Activated CD8-positive, alpha-beta memory T cell treated with anti-CD3 and anti-CD28 coated beads for 48 hours (primary cell): ENCODE measurements around the gene TMEM129.

Source experiments
- DNase-seq, 3 experiments: peaks; one replicate each; pipeline ENCODE4 v3.0.0-alpha.2; 2020; ENCODE audit warnings: low read depth in 2 of 3, low spot score in 2 of 3

Gene TMEM129

DNA sequence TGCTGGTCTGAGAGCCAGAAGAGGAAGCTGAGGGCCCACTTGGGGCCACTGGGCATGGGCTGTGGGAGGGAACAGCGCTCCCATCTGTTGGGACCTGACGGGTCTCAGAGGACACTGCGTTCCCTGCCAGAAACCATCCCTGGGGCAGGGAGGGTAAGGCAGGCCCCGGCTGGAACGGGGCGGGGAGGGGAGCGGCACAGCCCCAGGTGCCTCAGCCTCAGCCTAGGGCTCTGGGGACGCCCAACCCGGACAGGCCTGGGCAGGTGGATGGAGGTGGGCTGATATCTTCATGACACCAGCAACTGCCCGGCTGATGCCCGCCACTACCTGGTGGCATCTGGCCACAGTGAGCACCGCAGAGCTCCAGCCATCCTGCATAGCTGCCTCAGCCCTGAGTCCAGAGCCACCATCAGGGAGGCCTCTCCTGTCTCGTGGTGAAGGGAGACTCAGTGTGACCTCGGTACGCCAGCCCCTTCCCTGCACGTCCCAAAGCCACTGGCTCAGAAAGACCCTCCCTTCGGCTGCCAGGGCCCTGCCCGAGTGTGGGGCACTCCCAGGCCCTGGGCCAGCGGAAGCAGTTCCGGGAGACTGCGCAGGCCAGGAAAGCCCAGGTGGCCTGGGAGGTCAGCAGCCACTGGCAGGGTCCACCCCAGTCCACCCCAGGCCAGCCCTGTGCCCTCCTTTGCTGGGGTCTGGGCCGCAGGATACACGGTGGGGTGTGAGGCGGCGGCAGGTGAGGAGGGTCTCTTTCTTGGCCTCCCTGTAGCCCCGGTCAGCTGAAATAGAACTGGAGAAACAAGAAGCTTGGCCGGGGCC lies 37.4 kb upstream of the TMEM129 start:
- DNase-seq, result no peak

DNA sequence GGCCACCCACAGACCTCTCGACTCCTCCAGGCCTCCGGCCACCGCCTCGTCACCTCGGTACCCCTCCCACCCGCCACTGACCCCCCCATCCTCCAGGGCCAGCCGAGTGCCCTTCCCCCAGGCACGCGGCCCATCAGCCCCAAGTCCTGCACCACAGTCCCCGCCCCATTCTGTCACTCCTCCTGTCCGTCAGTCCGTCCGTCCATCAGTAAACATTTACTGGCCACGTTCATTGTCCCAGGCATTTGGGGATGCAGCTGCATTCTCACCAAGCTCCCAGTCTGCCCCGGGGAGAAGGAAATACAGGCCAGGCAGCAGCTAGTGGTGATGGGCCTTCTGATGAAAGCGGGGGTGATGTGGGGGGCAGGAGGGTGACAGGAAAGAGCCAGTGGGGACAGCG lies 36.7 kb upstream of the TMEM129 start:
- DNase-seq, result no peak

DNA sequence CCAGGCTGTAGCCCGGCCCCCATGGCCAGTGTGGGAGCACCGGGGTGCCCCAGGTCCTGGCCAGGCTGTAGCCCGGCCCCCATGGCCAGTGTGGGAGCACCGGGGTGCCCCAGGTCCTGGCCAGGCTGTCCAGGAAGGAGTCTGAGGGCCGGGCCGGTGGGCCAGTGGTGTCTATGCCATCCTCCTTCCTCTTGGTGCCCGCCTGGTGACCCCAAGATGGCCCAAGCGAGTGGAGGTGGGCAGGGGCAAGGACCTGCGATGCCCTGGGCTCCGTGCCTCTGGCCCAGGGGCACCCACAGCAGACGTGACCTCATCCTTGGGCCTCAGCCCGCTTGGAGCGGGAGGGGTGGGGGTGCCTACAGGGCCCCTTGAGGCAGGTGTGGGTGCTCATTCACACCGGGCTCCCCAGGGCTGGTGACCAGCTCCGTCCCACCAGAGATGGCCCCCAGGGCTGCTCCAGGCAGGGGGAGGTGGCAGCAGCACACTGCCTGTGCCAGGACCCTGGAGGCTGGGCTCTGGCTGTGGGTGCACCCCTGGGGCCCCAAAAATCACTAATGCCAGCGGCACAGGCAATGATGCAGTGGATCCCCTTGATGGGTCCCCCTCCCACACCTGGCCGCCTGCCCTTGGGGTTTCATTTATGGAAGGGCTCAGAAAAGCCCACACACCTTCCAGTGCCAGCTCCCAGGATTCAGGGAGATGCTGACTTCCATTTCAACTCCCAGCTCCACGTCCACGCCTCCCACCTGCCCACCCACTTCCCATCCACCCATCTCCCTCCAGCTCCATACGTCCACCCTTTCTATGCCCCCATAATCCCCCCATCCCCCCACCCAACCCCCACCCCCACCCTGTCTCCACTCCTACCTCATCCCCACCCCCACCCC lies 36.0 kb upstream of the TMEM129 start:
- DNase-seq, result no peak

DNA sequence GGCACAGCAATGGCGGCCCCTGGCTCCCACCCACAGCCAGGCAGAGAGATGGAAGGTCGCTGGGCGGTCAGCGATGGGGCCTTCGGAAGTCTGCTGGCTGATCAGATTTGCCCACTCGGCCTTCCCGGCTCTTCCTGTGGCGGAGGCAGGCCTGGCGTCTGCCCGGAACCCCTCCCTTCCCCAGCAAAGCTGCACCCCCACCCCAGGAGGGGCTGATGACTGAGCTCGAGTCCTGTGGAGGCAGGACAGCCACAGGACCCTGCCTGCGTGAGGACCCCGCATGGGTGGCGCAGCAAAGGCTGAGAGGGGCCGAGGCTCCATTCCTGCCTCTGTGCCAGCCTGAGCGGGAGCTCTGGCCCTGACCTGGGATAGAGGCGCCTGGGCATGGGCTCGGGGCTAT lies 35.0 kb upstream of the TMEM129 start:
- DNase-seq, result no peak

DNA sequence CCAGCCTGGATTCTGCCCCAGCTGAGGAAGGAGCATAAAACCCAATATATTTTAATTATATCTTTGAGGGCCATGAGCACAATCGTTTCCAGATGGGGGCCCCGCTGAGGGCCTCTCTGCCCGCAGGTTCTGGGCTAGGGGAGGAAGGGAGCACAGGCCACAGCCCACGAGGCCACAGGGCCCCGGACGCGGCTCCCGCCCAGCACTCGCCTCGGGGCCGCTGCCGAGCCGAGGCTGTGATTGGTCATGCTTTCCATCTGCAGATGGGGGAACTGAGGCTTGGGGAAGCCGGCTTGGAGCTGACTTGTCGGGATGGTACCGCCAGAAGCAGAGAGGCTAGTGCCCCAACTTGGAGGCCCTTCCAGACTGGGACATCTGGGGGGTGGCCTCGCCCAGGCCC lies 34.2 kb upstream of the TMEM129 start:
- no peak for DNase-seq

DNA sequence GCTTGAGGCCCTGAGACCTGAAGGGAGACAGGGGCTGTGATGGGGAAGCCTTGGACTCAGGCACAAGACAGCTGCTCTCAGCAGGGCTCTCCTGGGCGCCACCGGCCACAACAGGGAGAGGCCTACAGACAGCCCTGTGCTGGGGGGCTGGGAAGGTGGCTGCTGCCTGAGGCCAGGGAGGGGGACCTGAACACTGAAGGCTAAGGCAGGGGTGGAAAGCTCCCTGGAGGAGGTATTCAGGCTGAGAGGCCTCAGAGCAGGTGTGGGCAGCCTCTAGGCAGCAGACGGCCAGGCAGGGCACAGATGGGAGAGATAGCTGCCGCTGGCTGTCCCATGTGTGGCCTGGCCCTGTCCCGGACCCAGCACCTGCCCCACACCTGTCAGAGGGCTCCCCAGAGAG lies 33.2 kb upstream of the TMEM129 start:
- no peak for DNase-seq

DNA sequence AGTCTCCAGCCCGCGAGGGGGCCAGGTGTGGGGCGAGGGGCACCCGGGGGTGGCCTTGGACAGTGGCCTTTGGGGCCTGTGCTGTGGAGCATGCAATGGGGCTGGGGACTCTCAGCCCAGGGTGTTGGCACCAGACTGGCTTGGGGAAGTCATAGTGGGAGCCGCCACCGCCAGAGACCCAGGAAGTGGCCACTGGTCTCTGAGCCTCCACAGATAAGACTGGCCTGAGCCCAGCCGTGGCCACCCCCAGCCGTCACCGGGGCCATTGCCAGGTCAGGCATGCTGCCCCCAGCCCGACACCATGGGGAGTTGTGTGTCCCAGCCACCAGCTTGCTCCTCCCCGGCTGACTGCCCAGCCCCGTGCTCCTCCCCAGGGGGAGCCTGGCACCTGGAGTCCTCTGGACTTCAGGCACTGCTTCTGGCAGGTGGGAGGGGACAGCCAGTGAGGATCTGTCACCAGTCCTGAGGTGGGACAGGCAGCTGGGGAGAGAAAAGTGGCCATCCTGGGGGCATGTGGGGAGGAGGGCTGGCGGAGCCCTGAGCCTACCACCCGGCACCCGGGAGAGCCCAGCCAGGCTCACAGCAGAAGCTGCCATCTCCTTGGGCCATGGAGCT lies 32.7 kb upstream of the TMEM129 start:
- DNase-seq, result no peak

DNA sequence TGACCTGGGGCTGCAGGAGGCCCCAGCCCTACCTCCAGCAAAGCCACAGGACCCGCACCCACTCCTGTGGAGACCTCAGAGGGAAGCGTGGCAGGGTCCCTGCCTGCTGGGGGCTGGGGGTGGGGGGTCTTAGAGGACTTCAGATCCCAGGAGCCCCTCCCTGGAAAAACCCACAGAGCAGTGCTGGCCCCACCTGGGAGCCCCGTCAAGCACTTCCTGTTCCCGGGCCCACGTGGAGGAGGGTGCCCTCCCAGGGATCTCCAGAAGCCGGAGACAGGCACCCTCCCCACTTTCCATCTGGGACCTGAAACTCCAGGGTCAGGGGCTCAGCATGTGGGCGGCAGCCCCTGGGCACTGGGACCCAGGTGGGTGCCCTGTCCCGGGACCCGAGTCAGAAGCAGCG lies 32.2 kb upstream of the TMEM129 start:
- no peak for DNase-seq

DNA sequence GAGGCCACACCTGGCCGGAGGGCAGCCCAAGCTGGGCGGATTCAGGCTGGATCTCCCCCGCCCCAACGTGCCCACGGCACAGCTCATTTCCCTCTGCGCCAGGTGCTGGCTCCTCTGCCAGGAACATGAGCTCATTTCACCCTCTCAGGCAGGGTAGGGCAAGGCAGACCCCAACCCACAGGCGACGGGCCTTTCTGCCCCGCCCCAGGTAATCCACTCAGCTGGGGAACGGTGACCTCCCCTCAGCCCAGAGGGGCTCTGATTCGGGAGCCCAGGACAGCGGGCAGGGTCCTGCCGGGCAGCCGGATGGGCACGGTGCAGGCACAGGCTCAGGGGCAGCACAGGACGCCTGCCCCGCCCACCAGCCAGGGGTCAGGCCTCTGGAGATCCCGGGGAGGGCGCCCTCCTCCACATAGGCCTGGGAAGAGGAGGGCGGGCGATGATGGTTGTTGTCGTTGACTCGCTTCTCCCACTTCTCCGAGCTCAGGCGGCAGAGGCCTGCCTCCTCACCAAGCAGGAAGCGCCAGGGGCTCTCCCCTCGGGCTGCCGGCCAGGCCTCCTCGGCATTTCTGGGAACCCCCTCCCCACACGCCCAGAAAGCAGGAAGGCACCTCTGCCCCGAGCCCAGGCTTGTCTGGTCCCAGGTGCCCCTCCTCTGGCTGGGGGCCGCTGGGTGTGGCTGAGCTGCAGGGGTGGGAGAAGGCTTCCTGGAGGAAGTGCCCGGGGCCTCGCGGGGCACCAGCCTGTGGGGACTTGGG lies 31.3 kb upstream of the TMEM129 start:
- peak in 1 of 3 experiments; percentile 22 for DNase-seq

DNA sequence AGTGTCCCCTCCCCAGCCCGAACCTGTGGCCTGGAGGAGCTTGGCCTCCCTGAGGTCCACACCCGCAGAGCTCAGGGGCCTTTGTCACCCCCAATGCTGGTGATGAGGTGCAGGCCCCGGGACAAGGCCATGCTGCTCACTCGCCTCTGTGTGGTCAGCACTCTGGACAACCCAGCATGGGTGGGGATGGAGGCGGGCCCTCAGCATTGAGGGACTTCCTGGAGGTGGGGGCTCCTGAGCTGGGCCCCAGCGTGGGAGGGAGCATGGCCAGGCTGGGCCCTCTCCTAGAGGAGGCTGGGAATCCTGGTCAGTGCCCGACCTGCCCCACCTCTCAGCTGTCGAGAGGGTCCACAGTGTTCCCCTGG lies 30.8 kb upstream of the TMEM129 start:
- no peak for DNase-seq

DNA sequence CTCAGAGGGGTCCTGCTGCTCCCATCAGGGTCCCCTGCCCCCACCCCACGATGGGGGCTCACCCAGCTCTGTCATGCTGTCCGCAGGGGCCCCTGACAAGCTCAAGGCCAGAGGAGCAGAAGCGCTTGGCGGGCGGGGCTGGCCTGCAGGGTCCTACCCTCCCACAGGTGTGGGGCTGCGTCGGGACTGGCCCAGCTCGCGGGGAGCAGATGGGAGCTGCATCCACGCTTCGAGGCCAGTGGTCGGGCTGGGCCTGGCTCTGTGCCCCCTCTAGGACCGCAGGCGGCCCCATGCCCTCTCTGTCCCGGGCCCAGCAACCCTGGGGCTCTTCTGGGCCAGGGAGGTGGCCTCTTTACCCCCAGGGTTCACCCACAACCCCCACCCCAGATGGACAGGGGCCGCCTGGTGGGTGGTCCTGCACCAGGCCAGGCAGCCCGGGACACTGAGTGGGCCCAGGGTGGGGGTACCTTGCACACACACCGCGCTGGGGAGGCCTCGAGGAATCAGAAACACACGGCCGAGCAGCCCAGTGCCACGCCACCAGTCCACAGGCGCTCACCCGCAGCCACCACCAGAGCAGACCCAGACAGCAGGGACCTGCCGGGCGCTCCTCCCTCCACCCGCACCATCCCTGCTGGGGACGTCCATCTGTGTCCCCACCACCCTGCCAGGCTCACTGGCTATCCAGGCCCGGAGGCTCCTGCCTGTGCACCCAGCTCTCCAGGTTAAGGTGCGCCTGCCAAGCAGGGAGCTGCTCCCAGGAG lies 30.2 kb upstream of the TMEM129 start:
- DNase-seq, result no peak

DNA sequence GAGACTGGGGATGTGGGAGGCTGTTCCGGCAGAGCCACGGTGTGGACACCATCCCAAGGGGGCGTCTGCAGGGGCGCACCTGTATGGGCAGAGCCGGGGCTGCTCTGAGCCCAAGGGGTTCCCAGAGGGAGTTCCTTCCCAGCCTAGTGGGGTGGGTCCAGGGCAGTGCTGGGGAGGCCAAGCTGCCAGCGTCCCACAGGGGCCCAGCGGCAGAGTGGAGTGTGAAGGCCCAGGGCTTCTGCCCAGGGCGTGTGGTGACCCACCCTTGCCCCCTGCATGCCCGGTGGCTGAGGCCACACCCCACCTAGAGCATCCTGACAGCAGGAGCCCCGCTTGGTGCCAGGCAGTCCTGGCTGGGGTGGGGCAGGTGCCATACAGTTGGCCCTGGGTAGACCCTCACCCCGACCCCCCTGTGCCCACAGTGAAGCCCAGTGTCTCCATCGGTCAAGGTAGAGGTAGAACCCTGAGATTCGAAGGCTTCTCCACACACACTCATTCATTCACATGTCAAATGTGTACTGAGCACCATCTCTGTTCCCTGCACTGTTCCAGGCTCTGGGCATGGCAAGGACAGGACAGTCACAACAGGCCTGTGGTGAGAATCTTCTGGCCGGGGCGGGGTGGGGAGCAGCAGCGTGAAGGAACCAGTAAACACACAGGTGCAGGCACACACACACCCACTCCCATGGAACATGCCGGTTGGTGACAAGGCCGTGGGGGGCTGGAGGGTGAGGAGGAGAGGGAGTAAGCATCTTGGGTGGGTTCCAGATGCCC lies 29.4 kb upstream of the TMEM129 start:
- no peak for DNase-seq

DNA sequence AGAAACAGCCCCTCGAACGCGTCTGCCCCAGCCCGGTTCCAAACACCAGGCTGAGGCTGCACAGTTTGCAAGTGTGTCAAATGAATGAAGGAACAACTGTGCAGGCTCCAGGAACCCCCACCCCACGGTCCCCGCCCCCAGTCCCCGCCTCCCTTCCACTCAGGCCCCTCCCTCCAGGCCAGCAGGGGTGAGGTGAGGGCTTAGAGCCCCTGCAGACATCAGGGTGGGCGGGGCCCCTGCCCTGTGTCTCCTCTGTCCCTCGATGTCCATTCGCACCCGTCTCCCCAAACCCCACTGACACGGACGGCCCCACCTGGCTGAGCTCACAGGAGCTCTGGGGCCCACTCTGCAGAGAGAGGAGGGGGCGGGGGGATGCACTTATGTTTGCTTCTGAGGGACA lies 28.7 kb upstream of the TMEM129 start:
- no peak for DNase-seq

DNA sequence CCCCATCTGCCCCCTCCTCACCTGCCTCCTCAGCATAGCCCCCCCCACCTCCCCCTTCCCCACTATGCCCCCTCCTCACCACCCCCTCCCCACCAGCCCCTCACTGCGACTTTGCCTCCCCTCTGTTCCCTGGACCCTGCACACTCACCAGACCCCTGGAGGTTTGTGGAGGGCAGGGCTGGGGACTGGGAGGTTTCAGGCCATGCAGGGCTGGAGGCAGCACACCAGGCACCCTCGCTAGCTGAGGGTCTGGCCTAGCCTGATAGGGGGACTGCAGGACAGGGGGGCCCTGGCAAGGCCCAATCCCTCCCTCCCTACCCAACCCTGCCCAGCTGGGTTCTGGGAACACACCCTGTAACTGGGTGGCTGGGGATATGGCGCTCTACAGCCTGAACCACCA lies 28.2 kb upstream of the TMEM129 start:
- DNase-seq, result no peak

DNA sequence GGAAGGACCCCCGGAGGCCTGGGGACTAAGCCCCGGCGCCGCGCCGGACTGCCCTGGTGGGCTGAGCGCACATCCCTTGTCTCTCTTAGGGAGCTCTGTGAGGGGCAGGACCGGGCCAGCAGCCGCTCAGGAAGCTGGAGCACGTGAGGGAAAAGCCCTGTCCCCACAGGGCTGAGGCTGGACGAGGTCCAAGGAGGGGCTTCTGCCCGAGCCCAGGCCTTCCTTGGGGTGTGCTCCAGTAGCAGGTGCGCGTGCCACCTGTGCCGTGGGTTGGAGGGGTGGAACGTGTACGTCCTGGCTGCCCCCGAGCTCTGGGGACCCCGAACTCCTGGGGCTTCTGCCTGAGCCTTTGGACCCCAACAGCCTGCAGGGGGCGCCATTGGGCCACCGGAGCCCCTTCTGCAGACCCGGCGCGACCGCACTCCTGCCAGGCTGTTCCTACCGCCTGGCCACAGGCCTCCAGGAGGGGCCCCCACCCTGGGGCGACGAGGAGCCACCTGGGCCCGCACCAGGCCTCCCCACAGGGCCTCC lies 27.4 kb upstream of the TMEM129 start:
- peak; percentile 73 to 90 (median 84) for DNase-seq

DNA sequence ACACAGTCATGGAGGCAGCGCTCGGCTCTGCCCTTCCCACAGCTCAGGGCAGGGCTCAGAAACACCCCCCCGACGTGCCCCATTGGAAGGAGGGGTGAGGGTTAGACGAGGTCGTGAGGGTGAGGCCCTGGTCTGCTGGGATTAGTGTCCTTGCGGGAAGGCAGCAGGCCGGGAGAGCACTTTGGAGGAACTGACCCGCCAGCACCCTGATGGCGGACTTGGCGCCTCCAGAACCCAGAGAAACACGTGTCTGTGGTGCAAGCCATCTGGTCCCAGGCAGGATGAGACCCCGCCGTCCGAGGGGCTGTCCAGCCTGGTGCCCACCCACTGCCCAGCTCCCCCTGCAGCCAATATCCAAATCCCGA lies 26.5 kb upstream of the TMEM129 start:
- DNase-seq, result no peak

DNA sequence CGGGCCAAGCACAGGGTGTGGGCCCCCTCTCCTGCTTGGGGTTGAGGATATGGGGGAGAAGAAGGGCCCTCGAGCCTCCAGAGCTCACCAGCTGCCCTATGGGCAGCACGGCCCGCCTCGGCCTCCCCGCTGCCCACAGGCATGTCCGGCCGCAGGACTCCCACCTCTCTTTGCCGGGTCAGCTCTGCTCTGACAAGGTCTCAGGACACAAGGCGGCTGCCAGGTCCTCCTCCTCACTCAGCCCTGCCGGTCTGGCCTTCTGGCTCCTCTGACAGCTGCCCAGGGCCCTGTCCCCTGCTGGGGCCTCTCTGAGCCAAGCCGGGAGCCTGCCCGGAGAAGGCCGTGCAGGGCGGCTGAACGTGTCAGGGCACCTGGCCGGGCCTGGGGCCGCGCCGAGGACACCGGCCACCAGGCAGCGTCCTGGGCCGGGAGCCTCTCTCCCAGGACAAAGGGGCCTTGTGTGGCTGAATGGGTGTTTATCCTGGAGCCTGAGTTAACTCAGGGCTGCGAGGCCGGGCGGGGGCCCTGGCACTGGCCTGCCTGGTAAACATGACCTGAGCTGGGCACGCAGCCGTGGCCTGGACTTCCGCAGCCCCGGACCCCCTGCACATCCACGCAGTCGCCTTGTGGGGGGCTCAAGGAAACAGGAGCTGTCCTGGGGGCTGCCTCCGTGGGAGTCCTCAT lies 25.9 kb upstream of the TMEM129 start:
- no peak for DNase-seq

DNA sequence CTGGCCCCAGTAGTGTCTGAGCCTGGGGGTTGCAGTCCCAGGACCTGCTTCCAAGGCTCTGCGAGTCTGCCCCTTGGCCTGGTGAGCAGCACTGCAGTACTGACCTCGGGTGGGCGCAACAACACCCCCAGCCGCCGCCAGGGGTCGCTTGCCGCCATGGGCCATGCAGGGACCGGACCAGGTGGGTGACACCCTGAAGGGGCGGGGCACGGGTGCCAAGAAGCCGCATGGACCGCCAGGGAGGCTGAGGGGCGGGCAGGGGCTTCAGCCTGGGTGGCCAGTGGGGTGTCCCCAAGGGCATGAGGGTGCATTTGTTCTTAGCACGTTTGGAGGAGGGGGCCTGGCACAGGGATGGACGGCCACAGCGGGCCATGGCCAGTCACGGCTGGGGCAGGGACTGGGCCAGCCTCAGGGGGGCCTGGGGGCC lies 25.2 kb upstream of the TMEM129 start:
- DNase-seq, result peak; percentile 61 to 90 (median 90)

DNA sequence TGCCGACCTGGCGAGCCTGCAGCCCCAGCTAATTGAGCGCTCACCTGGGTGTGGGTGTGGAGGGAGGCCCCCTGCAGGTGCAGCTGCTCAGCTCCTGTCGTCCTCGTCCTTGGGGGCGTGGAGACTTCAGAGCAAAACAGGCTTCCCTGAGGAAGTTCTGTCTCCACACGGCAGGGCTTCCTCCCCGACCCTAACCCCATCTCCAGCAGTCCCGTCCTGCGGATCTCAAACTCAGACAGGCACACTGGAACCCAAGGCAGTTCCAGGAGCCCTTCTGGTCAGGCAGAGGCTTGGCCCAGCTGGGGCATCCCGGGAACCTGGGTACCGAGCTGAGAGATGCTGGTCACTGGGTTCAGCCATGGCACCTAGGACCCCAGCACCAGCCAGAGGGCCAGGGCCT lies 24.6 kb upstream of the TMEM129 start:
- DNase-seq, result no peak
